NCI-H524 treated with DMSO at 0.1 percent for 48 hours (cell line): ENCODE measurements around the gene MAST4.

Experiments
- DNase-seq: peaks from one replicate; lab custom pipeline; 2025; lab: John Stamatoyannopoulos, UW

The MAST4 gene

DNA sequence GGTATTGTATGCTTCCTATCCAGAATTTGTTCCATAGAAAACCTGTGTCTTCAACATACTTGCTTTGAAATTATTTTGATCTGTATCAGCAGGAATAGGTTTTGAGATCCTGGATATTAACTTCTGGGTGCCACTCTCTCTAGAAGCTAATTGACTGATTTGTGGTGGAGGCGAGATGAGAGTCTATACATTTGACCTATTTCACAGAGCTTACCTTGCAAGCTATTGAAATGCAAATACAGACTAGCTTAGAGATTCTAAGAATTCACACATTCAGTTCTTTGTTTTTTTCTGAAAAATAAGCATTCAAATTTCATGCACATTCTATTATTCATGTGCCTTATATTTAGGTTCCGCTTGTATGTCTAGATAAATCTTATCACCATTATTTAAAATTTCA, 246.3 kb downstream of the MAST4 start:
- no peak for DNase-seq

DNA sequence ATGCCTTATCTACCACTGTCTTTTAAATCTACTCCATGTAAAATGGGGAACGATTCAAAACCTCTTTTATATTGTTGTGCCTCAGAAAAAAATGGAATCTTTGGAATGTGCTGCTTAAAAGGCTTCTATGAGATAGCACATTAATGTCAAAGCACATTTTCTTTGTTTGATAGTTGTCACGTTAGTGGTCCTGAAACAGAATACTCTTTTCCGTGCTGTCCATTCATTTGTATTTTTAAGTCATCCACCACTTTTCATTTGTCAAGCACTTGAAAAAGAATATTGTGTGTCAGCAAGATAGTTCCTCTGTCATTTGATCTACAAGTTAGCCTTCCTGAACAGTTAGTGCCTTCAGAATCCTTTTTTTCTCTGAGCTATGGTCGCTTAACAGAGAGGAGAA, 246.9 kb downstream of the MAST4 start:
- DNase-seq, result no peak

DNA sequence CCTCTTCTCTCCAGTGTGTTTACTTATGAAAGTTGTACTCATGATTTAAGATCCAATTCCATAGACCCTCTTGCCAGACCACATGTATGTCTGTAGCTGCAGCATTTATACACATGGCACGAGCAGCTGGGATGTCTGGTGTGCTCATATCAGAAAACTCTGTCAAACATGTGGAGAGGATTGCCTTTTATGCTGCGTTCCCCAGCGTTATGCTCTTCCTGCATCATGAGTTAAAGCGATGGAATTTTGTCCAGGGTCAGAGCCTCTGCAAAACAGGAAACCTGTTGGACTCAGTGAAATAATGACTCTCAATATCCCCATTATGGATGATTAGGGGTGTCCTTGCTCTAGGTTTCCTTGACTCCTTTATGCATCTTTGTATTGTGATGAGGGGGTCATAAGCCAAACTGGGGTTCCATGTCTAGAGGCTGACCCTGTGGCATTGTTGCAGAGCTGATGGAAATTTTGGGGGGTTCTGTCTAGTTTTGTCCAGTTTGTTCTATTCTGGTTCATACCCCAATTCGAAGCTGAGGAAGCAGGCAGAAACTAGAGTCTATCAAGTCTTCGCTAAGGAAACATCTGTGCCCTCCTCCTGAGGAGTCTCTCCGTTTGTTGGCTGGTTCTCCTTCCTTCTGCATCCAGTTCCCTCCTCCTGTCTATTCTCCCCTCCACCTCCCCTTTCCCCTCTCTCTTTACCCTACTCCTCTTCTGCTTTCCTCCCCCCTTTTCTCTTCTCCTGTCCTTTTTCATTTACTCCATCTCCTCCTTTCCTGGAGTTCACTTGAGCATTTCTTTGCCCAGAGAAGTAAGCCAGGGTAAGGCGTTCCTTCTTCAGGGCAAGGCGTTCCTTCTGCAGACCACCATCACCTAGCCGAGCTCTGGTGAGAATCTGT, 252.8 kb downstream of the MAST4 start:
- DNase-seq, result no peak

DNA sequence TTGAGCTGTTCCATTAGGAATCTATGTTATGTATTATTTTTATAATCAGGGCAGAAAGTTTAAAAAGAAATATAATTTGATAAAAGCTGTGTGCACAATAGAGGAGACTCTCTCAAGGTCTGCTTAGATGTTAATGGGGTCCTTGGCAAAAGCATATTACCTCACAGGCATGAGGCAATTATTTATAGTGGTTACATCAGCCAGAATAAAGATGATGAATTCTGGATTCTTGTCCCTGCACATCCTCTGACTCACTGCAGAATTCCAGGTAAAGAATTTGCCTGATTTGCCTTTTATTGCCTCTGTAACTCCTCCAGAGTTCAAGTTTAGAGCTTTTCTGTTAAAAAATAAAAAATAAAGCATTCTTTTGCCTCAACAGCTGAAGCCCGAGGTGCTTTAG, 253.6 kb downstream of the MAST4 start:
- no peak for DNase-seq

DNA sequence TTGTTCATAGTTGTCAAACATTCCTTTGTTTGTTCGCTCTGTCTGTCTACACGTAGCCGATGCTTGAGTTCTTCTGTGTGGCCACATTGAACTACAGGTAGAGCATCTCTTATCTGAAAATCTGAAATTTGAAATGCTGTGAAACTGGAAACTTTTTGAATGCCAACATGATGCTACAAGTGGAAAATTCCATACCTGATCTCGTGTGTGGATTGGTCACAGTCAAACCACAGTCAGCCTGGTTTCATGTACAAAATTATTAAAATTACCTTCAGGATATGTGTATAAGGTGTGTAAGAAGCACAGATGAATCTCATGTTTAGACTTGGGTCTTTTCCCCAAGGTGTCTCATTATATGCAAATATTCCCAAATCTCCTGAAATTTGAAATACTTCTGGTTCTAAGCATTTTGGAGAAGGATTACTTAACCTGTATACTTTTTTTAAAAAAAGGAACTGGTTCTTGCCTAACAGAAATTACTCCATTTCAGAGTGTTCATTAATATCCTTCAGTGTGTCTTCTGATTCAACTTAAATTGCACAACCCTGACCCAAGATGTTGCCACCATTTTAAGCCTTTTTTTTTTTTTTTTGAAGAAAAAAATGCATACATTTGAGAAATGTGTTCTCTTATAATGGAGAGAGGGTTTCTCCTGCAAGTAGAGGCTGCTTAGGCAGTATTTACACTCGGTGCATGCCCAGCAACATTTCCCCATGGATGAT, 254.3 kb downstream of the MAST4 start:
- no peak for DNase-seq

DNA sequence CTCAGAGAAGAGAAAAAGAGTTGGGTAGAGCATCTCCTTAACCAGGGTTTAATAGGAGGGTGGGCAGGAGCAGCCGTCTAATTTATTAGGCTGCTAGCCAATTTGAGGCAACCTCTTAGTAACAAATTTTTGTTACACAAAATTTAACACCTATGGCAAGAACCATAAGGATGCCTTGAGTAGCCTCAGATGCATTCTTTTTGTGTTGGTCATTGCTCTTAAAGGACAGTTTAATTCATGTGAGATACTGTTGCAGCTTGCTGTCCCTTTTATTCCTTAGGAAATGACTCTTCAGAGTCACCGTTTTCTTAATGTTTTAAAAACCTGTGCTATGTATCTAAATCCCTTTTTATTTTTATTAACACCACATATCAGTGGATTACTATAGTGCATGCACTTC, 255.1 kb downstream of the MAST4 start:
- no peak for DNase-seq

DNA sequence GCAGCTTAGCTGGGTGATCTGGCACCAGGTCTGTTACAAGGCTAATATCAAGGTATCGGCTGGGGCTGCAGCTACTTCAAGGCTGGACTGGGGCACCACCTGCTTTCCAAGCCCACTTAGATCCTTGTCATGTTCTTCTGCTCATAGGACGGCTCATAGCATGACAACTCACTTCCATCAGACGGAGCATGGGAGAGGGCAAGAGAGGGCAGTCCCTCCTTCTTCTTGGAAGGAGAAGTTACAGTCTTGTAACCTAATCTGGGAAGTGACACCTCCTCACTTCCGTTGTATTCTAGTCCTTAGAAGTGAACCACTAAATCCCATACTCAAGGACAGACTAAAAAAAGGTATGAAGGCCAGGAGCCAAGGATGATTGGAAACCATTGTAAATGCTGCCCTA, 258.2 kb downstream of the MAST4 start:
- no peak for DNase-seq

DNA sequence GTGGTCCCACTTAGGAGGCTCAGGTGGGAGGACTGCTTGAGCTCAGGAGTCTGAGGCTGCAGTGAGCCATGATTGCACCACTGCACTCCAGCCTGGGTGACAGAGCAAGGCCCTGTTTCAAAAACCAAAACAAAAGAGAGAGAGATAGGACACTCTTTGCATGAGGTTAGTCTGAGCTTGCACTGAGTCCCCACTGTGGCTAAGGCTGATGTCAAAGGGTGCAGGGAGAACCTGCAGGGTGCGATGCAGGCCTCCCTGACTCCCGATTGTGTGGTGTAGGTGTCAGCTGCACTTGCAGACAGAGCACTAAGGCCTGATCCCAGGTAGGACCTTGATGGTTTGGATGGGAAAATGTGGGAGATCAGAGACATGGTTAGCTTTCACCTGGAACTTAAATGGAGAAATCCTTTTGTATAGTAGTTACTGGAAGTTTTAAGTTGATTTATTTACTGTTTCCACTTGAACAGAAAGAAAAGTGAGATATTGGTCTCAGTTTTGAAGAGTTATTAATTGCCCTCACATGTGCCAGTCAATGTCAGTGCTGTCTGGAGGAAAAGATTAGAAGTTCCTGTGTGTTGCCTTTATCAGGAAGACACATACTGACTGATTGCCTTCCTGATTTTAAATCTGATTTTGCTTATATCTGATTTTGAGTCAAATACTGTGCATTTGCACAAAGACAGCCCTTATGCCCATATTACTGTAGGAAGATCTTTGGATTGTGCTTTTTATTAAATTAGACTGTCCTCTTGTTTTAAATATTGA, 260.0 kb downstream of the MAST4 start:
- no peak for DNase-seq

DNA sequence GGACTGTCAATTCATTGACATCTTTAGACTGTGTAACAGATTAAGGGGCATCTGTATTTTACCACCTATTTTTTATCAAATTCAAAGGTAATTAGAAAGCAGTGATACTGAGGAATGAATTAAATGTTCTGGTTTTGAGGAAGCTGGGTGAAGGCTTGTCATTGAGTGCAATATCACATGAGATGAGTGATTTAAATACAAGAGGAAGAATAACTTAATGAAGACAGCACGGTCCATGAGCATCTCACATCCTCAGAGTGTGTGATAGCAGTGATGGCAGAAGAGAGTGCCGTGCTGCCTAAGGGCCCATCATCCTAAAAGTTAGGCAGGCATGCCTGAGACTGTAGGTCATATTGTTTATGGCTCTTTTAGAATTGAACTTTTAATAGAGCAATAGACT, 263.3 kb downstream of the MAST4 start:
- DNase-seq, result no peak

DNA sequence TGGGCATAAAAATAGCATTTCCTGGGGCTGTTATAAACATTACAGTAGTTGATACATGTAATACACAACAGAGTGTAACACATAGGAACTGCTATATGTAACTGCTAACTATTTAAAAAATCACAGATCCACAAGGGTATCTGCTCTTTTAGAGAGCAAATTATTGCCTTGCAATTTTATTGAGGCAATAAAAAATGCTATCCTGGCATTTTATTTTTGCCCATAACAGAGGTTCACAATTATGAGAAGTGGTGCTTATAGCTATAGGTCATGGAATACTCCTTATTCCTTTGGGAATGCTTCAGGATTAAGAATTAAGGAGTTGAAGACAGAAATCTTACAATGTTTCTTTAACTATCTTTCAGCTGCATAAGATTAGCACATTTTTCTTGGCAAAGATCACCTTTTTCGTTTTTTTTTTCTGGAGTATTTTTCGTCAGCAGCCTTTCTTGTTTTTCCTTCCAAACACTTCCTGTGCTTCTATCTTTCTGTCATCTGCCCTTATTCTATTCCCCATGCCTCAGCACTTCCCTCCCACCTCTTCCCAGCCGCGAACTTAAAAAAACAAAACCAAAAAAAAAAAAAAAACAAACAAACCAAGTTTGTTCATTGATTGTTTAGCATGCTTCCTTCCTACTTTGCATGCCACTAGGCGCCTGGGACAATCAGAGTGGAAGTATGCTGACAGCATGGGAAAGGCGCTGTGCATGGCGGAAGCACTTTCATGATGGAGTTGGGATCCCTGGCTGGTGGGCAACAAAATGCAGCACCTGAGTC, 264.2 kb downstream of the MAST4 start:
- no peak for DNase-seq

DNA sequence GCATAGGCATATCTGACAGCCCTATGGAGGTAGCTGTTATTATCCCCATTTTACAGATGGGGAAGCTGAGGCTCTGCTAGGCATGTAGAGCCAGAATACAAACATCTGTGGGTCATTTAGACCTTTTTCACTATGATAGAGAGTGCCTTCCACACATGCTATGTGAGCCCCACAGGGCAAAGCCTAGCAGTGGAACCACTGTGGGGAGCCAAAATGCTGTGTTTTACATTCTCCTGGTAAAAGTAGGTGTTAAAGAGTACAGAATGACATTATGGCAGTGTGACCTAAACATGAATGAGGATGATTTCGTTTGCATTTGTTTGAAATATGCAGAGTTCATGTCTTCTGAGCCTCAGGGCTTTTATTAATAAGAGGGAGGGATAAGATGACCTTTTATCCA, 265.2 kb downstream of the MAST4 start:
- DNase-seq, result no peak

DNA sequence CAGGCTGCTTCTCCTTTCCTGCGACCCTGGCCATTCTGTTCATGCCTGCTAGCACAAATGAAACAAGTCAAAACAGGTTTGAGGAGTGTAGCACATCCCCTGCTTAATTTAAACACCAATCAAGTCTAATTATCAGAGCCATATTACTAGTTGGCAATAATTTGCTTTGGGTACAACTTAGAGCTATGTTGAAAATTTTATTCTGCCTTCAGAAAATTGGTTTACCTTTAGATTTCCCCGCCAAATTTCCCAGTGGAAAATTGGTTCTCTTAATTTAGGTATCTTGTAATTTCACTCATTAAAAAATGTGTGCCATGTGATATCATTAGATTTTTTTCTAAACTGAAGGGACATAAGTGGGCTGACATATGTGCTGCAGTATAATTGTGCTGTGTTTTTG, 265.8 kb downstream of the MAST4 start:
- DNase-seq, result no peak

DNA sequence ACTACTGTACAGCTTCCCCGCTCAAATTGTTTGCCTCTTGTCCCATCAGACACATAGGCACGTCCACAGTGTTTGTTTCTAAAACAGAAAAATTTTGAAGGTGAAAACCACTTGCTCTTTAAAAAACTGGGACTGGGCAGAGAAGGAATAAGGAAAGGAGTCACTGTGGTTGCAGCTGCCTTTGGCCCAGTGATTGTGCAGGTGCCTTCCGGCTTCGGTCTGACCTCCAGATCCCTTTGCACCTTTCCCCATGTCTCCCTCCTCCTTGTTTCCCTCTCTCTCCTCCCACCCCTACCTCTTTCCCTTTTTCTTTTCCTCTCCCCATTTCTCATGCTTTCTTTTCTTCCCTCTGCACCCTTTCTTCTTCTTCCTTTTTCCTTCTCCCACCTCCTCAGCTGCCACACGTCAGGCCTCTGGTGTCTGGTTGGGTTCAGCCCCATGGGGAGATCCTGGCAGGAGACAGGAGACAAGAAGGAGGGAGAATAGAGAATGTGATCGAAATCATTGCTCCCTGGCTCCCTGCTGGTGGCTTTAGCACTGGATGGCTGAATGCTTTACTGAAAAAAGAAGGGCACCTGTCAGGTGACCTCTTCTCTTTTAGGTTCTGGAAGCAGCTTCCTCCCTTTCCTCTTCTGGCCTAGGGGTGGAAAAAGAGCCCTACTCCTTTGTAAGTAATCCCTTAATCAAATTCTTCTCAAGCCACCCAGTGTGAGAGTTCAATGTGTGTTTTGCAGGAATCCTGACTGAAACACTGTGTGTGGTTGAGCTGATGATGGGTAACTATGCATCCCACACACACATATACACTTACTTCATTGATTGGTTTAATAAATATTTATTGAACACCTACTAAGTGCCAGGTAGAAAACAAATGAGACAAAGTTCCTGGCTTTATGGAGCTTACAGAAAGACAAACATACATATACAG, 267.3 kb downstream of the MAST4 start:
- no peak for DNase-seq

DNA sequence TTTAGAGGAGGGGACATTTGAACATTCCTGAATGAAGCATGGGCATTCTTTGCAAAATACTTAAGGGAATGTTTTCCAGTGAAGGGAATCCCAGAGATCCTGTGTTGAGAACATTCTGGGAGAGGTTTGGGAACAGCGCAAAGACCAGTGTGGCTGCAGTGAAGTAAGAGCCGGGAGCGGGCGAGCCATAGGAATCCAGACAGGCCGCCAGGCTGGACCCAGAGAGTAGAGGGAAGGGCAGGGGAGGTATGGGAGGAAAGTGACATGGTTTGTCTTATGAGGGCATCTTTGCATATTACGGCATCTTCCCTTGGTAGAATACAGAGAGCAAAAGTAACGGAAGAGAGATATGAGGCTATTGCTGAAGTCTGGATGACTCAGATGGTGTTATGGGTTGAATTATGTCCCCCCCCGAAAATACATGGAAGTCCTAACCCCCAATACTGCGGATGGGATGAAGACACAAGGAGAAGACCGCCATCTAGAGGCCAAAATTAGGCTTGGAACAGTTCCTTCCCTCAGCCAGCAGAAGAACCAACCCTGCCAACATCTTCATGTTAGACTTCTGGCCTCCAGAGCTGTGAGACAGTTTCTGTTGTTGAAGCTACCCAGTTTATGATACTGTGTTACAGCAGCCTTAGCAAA, 268.2 kb downstream of the MAST4 start:
- DNase-seq, result no peak

DNA sequence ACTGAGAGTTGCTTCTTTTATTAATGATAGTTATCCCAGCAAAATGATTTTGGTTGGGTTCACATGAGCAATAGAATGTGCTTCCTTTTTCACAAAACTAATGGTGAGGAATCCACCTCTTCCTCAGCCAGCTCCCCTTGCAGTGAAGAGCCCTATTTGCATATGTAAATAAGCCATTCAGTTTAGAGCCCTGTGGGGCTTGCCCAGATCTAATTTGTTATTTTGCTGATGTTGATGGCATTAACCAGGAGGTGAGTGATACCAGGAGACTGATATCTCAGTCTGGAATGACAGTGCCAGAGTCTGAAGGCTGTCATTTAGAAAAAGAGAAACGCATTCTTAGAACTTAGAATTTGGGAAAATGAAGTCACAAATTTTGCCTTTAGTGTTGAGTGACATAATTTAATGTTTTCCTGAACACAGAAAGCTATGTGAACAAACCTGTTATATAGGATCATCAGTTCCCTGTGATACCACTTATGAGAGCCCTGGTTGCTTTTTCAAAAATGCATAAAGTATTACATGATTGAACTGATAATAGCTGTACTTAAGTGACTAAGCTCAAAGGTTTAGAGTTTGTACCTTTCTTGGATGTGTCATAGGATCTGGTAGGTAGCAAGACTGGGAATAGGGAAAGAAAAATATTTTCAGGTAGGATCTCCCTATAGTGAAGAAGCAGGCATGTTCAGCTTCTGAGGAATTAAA, 271.6 kb downstream of the MAST4 start:
- no peak for DNase-seq

DNA sequence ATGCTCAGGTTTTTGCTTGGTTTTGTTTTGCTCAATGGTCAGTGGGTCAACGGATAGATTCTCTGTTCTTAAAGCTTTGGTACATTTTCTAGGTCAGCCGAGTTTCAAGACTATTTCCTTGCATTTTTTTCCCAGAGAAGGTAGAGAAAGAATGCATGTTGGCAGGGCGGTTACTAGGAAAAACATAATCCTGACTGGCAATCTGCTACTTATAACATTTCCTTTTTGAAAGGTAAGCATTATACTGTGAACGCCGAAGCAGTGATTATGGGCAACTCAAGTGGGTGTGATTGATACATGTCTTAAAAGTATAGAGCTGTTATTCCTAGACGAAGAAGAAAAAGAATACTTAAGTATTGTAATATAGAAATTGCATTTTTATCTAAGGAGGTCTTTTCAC, 273.2 kb downstream of the MAST4 start:
- DNase-seq, result no peak

DNA sequence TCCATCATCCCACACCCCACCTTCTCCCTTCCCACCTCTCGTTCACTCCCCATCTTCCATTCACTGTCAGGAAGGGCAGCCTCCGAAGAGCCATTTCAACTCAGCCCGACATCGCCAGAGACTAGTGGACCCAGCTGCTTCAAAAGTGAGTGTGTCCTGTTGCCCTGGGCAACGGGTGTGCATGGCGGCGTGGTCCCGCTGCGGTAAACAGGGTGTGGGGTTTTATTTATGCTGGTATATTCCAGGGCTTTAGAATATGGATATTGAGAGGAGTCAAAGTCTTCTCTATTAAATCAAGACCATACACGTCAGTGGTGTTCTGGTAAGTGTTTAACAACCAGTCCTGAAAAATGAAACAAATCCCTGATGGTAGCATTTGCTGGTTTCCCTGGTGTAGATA, 274.5 kb downstream of the MAST4 start:
- DNase-seq, result no peak

DNA sequence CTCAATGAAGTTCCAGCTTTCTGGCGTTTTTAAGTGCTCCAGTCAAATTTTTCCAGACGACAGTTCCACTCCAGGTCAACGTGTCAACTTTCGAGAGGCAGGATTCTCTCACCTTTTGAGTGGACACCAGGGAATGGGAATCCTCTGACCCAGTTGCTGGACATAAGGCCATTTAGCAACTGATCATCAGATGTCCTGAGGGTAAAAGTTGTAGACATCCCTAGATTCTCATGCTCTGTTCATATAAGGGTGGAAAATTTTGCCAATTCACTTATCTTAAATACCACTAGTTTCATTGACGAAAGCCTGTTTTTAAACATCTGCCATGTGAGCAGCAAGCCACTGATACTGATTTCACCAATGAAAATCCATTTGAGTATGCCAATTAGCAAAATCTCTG, 275.5 kb downstream of the MAST4 start:
- DNase-seq, result no peak

DNA sequence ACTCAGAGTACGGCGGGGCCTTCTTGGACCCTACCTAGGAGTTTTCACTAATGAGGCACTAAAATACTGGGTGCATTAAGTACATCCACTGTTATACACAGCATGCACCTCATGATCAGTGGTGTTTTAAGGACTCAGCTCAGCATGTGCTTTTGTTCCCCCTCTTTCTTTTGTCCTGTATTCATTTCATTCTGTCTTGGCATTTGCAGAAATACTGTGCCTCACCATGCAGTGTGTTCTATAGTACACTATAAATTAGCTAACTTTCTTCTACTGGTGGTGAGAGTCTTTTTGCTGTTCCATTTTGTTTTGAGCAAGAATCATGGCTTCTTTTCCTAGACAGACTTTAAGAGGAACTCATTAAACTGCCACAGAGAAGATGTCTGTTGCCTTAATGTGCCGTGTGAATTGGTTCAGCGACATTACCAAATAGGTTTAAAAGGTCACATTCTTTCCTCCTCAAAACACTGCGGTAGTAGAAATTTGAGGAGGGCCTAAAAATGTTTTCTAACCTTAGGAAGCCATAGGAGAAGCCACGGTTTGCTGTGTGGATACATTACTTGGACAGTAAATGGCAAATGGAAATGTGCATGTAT, 276.6 kb downstream of the MAST4 start:
- DNase-seq, result no peak
